Cardiac fibroblast (primary cell): ENCODE data around the gene C6orf89.

Source experiments
- DNase-seq, 2 donors: peaks; one replicate each; pipeline versions ENCODE4 v3.0.0 to v3.0.0-alpha.2; 2010; ENCODE audit warnings: low read depth in 2 of 2
- H3K4me3 ChIP-seq, 2 donors: replicated peaks in 1 of 2; 1 replicate in 1 of 2; 2 replicates in 1 of 2; pipeline ENCODE4 v1.5.1; 2011; ENCODE audit warnings: low read depth in 2 of 2, low read length in 2 of 2, mild to moderate bottlenecking in 2 of 2, moderate library complexity in 1 of 2
- TF ChIP-seq, protein P1 (sequence below): IDR thresholded peaks from one replicate; pipeline ENCODE4 v1.5.1; 2011; ENCODE audit warnings: low read depth, mild to moderate bottlenecking, low read length, inconsistent platforms

Gene C6orf89

DNA sequence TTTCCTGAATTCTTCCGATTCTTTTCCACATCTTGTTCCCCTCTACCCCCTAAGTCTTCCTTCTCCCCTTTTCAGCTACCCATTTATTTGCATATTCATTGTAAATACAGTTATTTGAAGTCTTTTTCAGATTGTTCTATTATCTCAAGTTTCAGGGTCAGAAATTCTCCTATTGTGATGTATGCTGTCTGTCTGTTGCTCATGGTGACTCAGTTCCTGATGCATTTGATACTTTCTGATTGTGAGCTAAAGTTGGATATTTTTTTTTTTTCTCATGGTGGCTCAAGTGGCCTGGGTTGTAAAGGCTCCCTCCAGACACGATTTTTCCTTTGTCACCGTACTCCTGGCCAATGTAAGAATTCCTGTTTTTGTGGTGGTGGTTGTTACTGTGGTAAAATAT is 63.9 kb downstream of the C6orf89 start:
- TF ChIP-seq, protein P1, sequence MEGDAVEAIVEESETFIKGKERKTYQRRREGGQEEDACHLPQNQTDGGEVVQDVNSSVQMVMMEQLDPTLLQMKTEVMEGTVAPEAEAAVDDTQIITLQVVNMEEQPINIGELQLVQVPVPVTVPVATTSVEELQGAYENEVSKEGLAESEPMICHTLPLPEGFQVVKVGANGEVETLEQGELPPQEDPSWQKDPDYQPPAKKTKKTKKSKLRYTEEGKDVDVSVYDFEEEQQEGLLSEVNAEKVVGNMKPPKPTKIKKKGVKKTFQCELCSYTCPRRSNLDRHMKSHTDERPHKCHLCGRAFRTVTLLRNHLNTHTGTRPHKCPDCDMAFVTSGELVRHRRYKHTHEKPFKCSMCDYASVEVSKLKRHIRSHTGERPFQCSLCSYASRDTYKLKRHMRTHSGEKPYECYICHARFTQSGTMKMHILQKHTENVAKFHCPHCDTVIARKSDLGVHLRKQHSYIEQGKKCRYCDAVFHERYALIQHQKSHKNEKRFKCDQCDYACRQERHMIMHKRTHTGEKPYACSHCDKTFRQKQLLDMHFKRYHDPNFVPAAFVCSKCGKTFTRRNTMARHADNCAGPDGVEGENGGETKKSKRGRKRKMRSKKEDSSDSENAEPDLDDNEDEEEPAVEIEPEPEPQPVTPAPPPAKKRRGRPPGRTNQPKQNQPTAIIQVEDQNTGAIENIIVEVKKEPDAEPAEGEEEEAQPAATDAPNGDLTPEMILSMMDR, result no peak
- H3K4me3 ChIP-seq, result no peak overlapping the region
- DNase-seq, result peak; percentile 32 to 75

DNA sequence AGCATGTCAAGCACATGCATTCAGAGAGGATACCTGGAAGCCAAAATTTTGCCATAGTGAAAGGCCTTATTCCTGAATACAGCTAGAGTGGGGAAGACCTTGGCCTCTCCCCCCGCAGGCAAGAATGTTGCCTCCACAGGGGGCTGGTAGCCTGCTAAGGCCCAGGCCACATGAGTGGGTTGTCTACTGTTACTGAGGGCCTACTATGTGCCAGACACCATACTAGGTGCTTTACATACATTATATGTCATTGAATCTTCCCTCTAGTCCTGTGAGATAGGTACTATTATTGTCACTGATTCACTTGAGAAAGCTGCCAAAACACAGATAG is 68.1 kb downstream of the C6orf89 start:
- H3K4me3 ChIP-seq, result no peak overlapping the region
- no peak for DNase-seq
- TF ChIP-seq, protein P1, result no peak

DNA sequence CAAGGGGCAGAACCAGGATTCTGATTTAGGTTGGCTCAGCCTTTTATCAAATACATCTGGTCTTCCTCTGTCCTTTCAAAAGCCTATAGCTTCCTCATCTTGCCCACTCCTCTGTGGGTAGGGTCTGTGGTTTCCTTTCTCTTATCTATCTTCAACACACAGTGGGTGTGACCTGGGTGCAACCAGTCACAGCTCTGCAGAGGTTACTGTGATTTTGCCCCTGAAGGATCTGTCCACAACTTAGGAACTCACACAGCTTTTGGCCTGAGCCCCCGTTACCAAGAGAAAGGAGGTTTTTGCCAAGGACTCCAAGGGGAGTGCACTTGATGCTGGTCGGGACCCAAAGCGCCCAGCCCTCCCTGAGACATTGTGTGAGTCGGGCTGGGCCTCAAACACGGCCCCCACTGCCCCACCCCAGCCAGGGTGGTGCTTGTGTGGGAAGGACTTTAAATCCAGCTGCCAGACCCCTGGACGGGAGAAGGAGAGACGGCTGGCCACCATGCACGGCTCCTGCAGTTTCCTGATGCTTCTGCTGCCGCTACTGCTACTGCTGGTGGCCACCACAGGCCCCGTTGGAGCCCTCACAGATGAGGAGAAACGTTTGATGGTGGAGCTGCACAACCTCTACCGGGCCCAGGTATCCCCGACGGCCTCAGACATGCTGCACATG is 68.6 kb downstream of the C6orf89 start, which contains the start of gene PI16:
Gene PI16 (plus strand): TSS at position 477 of the 670 bp plus-strand sequence. CDS start 23 bp downstream, at position 500.
- DNase-seq, result no peak
- H3K4me3 ChIP-seq, result no peak within 1 kb of the TSS
- TF ChIP-seq, protein P1, result no peak

DNA sequence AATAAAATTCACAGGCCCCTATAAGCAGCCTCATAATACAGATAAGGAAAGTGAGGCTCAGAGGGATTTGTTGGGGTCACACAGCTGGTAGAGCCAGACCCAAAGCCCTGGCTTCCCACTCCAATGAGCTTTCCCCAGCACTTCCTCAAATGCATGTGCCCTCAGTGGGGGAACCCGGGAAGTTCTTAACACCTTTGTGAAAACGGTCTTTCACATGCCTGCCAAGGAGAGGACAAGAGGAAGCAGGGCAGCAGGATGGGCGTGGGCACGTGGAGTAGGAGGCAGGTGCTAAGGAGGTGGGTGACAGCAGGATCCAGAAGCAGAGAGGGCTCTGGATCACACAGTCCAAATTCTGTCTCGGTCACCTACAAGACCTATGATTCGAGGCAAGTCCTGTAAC is 69.4 kb downstream of the C6orf89 start:
- TF ChIP-seq, protein P1, result no peak
- no peak for DNase-seq
- H3K4me3 ChIP-seq, result no peak overlapping the region

DNA sequence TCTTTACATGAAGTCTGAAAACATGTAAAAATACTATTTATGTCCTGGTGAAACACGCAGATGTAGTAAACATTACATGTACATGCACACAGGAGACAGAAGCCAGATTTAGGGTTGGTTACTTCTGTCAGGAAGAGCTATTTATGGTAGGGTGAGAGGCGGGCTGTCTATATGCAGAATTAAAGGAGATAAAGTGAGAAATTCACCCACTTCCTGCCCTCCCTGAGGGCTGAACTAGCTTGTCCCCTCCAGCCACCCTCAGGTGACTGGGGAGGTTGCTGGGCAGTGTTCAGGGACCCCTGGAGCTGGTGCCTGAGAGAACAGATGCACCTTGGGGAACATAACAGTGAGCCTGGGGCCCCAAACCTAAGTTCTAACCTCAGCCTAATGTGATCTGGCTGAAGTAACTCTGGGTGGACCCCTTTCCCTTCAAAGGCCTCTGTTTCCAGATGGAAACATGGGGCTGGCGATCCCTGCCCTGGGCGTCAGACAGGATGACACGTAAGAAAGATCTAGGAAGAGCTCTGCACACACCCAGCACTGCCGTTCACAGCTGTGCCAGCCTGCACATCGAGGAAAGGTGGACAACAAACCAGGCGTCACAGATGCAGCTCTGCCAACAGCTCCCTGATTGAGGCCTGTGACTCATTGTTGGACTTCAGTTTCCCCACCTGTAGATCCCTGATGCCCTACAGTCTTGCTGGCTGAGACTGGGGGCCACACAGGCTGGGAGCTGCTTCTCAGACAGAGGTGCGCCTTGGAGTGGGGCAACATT is 70.1 kb downstream of the C6orf89 start:
- DNase-seq, result no peak
- TF ChIP-seq, protein P1, result no peak
- H3K4me3 ChIP-seq, result no peak overlapping the region

DNA sequence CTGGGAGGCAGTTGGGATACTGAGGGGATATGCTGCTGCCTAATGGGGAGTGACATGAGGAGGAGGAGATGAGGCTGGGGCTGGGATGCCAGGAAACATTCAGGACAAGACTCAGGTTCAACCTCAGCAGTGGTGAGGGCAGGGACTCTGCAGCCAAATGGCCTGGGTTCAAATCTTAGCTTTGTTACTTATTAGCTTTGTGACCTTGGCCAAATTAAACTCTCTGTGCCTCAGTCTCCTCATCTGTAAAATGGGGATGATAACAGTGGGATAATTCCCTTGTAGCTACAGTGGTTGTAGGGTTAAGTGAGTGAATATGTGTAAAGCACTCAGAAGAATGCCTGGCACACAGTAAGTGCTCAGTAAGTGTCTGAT is 70.7 kb downstream of the C6orf89 start:
- TF ChIP-seq, protein P1, result no peak
- no peak overlapping the region for H3K4me3 ChIP-seq
- DNase-seq, result no peak
